ENCODE results near the gene ASPHD2.
"Not testable (repeated sequence)": the region's sequence is repeated elsewhere in the genome, so short reads cannot be mapped to it uniquely, and the experiment has no call there.

ASPHD2 gene

GRCh38 chr22:26404851-26405421 is 24.1 kb upstream of the ASPHD2 start:
- no peak for ATAC-seq
- peaks cover 19% of the 10 kb centered on the region for H3K4me1 Mint-ChIP-seq
- no peaks in the 10 kb centered on the region for H3K36me3 Mint-ChIP-seq
- peak overlapping the region; percentile 34 for H3K4me3 Mint-ChIP-seq
- peaks cover 14% of the 10 kb centered on the region for H3K27me3 Mint-ChIP-seq
- peak overlapping the region; percentile 26 for H3K27ac Mint-ChIP-seq
- no peaks in the 10 kb centered on the region for H3K9me3 Mint-ChIP-seq

GRCh38 chr22:26406118-26406517 is 22.9 kb upstream of the ASPHD2 start:
- no peak for ATAC-seq
- H3K9me3 Mint-ChIP-seq: no peaks in the 10 kb centered on the region
- H3K36me3 Mint-ChIP-seq: no peaks in the 10 kb centered on the region
- H3K4me1 Mint-ChIP-seq: peaks cover 19% of the 10 kb centered on the region
- no peak overlapping the region for H3K27ac Mint-ChIP-seq
- H3K27me3 Mint-ChIP-seq: peaks cover 14% of the 10 kb centered on the region
- no peak overlapping the region for H3K4me3 Mint-ChIP-seq

GRCh38 chr22:26408562-26409220 is 20.4 kb upstream of the ASPHD2 start:
- H3K4me1 Mint-ChIP-seq: peaks cover 16% of the 10 kb centered on the region
- H3K9me3 Mint-ChIP-seq, H3K27ac Mint-ChIP-seq, H3K4me3 Mint-ChIP-seq, ATAC-seq, H3K27me3 Mint-ChIP-seq, H3K36me3 Mint-ChIP-seq: not testable (repeated sequence)

- Mint-ChIP-seq H3K27ac (no peak overlapping the region), H3K36me3 (no peaks in the 10 kb centered on the region), H3K4me1 (peaks cover 4% of the 10 kb centered on the region), H3K27me3 (no peaks in the 10 kb centered on the region), H3K4me3 (no peak overlapping the region), H3K9me3 (no peaks in the 10 kb centered on the region)
- no peak for ATAC-seq
These were observed 19.2 kb upstream of the ASPHD2 start for GRCh38 chr22:26409719-26410335.

GRCh38 chr22:26410386-26410785 is 18.7 kb upstream of the ASPHD2 start:
- H3K9me3 Mint-ChIP-seq: no peaks in the 10 kb centered on the region
- H3K27ac Mint-ChIP-seq: no peak overlapping the region
- ATAC-seq: no peak
- H3K27me3 Mint-ChIP-seq: peaks cover 2% of the 10 kb centered on the region
- H3K4me3 Mint-ChIP-seq: no peak overlapping the region
- H3K4me1 Mint-ChIP-seq: no peaks in the 10 kb centered on the region
- H3K36me3 Mint-ChIP-seq: no peaks in the 10 kb centered on the region

DNA sequence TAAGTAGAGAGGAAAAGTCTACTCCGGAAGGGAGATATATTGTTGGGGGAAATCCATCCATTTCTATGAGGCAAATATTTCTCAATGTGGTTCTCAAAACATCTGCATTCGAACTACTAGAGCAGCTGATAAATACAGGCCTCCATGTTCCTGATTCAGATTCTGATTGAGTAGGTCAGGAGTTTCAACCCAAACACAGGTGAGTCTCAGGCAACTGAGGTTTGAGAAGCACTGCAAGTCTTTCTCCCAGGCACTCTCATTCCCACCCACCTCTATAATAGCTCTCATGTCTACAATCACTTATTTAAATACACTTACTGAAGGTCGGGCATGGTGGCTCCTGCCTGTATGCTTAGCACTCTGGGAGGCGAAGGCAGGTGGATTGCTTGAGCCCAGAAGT is 14.7 kb upstream of the ASPHD2 start:
- no peaks in the 10 kb centered on the region for H3K9me3 Mint-ChIP-seq
- no peaks in the 10 kb centered on the region for H3K36me3 Mint-ChIP-seq
- ATAC-seq: no peak
- no peak overlapping the region for H3K27ac Mint-ChIP-seq
- no peak overlapping the region for H3K4me3 Mint-ChIP-seq
- no peaks in the 10 kb centered on the region for H3K4me1 Mint-ChIP-seq
- H3K27me3 Mint-ChIP-seq: peaks cover 9% of the 10 kb centered on the region

GRCh38 chr22:26416256-26416655 is 12.8 kb upstream of the ASPHD2 start:
- Mint-ChIP-seq H3K36me3 (no peaks in the 10 kb centered on the region), H3K4me1 (no peaks in the 10 kb centered on the region), H3K9me3 (no peaks in the 10 kb centered on the region), H3K27me3 (peaks cover 9% of the 10 kb centered on the region), H3K4me3 (no peak overlapping the region), H3K27ac (no peak overlapping the region)
- no peak for ATAC-seq

DNA sequence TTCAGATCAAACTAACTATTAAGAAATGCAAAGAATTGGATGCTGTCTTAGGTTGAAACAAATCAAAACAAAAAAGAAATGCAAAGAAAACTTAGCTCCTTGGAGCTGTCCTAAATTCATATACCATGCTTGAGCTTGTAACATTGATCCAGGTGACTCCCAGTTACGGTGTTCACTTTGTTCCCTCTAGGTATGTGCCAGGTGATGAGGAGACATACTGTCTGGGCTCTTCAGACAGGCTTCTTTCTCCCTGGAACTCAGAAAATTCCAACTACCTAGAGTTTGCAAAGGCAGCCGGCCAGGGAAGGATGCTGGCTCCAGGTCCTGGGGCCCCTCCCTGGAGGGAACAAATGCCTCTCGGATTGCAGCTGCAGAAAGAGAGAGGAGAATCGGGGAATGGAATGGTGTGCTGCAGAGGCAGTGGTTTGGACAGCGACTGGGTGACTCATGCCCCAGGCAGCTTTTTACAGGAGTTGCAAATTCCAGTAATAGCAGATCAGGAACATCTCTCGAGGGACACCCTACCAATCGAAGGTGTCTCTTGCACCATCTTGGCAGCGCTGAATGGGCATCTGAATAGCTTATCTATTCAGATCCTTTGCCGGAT is 12.3 kb upstream of the ASPHD2 start:
- ATAC-seq: no peak
- no peaks in the 10 kb centered on the region for H3K9me3 Mint-ChIP-seq
- no peak overlapping the region for H3K4me3 Mint-ChIP-seq
- H3K4me1 Mint-ChIP-seq: no peaks in the 10 kb centered on the region
- no peak overlapping the region for H3K27ac Mint-ChIP-seq
- H3K27me3 Mint-ChIP-seq: peaks cover 9% of the 10 kb centered on the region
- H3K36me3 Mint-ChIP-seq: no peaks in the 10 kb centered on the region

GRCh38 chr22:26417406-26417805 is 11.7 kb upstream of the ASPHD2 start:
- peaks cover 9% of the 10 kb centered on the region for H3K27me3 Mint-ChIP-seq
- H3K36me3 Mint-ChIP-seq: no peaks in the 10 kb centered on the region
- no peak overlapping the region for H3K27ac Mint-ChIP-seq
- H3K4me1 Mint-ChIP-seq: no peaks in the 10 kb centered on the region
- ATAC-seq: no peak
- no peak overlapping the region for H3K4me3 Mint-ChIP-seq
- no peaks in the 10 kb centered on the region for H3K9me3 Mint-ChIP-seq

DNA sequence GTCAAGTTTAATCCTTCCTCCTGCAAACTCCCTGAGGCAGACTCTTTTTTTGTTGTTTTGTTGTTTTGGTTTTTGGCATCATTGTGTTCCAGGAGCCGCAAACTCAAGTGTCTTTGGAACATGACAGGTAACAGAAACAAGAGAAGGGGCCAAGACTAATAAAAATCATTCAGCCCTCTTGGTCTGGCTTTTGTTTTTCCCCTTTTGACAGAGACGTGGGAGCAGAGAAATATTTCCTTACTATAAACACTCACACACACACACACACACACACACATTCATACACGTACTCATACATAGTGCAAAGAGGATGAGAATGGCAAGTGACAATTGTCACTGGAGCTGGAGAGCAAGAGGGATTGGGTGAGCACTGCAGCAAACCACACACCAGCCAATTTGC is 10.4 kb upstream of the ASPHD2 start:
- no peak overlapping the region for H3K4me3 Mint-ChIP-seq
- no peaks in the 10 kb centered on the region for H3K9me3 Mint-ChIP-seq
- no peak overlapping the region for H3K27ac Mint-ChIP-seq
- H3K36me3 Mint-ChIP-seq: no peaks in the 10 kb centered on the region
- ATAC-seq: no peak
- H3K4me1 Mint-ChIP-seq: no peaks in the 10 kb centered on the region
- peaks cover 9% of the 10 kb centered on the region for H3K27me3 Mint-ChIP-seq

DNA sequence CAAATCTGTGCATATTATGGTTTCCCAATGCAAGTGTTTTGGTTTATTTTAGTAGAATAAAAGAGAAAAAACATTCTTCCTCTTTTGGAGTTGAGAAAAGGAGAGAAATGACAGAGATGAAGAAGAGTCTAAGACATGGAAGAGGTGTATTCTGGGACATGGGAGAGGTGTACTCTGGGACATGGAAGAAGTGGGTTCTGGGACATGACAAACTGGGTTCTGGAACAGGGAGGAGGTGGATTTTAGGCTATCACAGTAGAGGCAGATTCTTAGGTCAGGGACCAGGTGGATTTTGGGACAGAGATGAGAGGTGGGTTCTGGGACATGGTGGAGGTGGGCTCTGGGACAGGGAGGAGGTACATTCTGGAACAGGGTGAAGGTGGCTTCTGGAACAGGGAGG is 2.1 kb upstream of the ASPHD2 start:
- no peak for ATAC-seq
- H3K9me3 Mint-ChIP-seq: peaks cover 3% of the 10 kb centered on the region
- H3K27me3 Mint-ChIP-seq: no peaks in the 10 kb centered on the region
- H3K4me1 Mint-ChIP-seq: peaks cover 44% of the 10 kb centered on the region
- H3K4me3 Mint-ChIP-seq: peak overlapping the region; percentile 43
- H3K36me3 Mint-ChIP-seq: no peaks in the 10 kb centered on the region
- H3K27ac Mint-ChIP-seq: peak overlapping the region; percentile 95

GRCh38 chr22:26429458-26430286 is 612 bp downstream of the ASPHD2 start:
- H3K4me3 Mint-ChIP-seq: peak overlapping the region; percentile 89
- ATAC-seq: peak; percentile 42
- H3K4me1 Mint-ChIP-seq: peaks cover 56% of the 10 kb centered on the region
- H3K36me3 Mint-ChIP-seq: no peaks in the 10 kb centered on the region
- no peaks in the 10 kb centered on the region for H3K27me3 Mint-ChIP-seq
- peaks cover 3% of the 10 kb centered on the region for H3K9me3 Mint-ChIP-seq
- peak overlapping the region; percentile 85 for H3K27ac Mint-ChIP-seq

DNA sequence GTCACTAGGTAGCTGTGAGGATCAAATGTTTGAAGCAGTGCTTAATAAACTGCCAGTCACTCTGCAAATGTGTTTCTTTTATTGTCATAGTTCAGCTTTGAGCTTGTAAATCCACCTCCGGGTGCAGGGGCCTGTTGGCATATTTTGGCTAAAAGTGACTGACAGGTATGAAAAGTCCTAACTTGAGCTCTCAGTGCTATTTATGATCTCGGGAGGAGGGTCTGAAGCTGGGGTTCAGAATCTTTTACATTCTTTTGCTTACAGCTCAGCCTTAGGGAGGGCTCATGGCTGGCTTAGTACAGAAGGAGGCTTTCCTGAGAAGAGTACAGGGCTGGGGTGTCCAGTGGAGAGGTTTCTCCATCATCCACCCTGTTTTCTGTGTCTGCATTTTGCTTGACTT is 1.5 kb downstream of the ASPHD2 start:
- H3K27ac Mint-ChIP-seq: peak overlapping the region; percentile 85
- no peak for ATAC-seq
- peak overlapping the region; percentile 89 for H3K4me3 Mint-ChIP-seq

DNA sequence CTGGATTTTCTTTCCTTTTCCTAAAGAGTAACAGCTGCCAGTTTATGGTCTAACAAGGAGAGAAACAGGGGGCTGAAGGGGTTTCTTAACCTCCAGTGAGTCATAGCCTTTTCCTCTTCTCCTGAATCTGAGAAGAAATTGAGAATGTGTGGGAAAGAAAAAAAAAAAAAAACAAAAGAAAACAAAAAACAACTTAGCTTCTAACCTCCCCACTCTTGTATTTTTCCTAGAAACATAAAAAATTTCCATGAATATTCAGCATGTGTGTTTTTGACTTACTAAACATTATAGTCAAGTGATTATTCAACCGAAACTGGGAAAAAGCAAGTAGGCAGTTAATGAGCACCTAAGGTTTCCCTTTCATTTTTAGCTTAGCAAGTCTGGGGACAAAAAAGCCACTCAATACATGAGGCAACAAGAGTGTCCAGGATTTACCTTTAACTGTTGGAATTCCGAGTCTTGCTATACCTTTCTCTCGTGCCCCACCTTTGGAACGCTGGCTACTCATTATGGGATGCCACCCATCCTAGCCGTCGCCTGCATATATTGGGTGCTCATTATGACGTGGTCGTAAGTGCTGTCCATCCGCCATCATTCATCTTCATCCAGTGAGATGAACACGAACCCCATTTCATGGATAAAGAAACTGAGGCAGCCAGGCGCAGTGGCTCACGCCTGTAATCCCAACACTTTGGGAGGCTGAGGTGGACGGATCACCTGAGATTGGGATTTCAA is 2.4 kb downstream of the ASPHD2 start:
- no peaks in the 10 kb centered on the region for H3K27me3 Mint-ChIP-seq
- peaks cover 3% of the 10 kb centered on the region for H3K9me3 Mint-ChIP-seq
- ATAC-seq: no peak
- peaks cover 73% of the 10 kb centered on the region for H3K4me1 Mint-ChIP-seq
- no peak overlapping the region for H3K27ac Mint-ChIP-seq
- H3K36me3 Mint-ChIP-seq: peaks cover 17% of the 10 kb centered on the region
- H3K4me3 Mint-ChIP-seq: peak overlapping the region; percentile 7

More for the DNA sequence above, 1.5 kb downstream of the ASPHD2 start:
- Mint-ChIP-seq H3K4me1 (peaks cover 64% of the 10 kb centered on the region), H3K9me3 (peaks cover 3% of the 10 kb centered on the region), H3K36me3 (peaks cover 9% of the 10 kb centered on the region), H3K27me3 (no peaks in the 10 kb centered on the region)
